Stimulated activated CD4-positive, alpha-beta T cell treated with anti-CD3 and anti-CD28 coated beads, TNF-alpha, amount 100 ng/mL, for 48 hours (primary cell): ENCODE data around the gene BCAR3.

ENCODE experiments used
- DNase-seq, 3 donors: peaks; one replicate each; pipeline ENCODE4 v3.0.0-alpha.2; 2020; ENCODE audit warnings: low read depth in 3 of 3

The BCAR3 gene

GRCh38 chr1:93616221-93616995, 65.2 kb downstream of the BCAR3 start:
- no peak for DNase-seq

- peak; percentile 48 to 65 (median 59) for DNase-seq
Observed at GRCh38 chr1:93615582-93616150, 66.0 kb downstream of the BCAR3 start.

GRCh38 chr1:93614986-93615581, 66.6 kb downstream of the BCAR3 start:
- peak in 2 of 3 donors; percentile 48 to 57 for DNase-seq

GRCh38 chr1:93614541-93614940, 67.1 kb downstream of the BCAR3 start:
- DNase-seq = no peak

GRCh38 chr1:93613898-93614297, 67.7 kb downstream of the BCAR3 start:
- no peak for DNase-seq

- DNase-seq = no peak
Observed at GRCh38 chr1:93612510-93612909, 69.1 kb downstream of the BCAR3 start.

GRCh38 chr1:93611668-93612067, 70.0 kb downstream of the BCAR3 start:
- DNase-seq = no peak

GRCh38 chr1:93609536-93609935, 72.1 kb downstream of the BCAR3 start:
- no peak for DNase-seq

- DNase-seq = no peak
Observed at GRCh38 chr1:93608187-93609109, 73.2 kb downstream of the BCAR3 start.

GRCh38 chr1:93607814-93608186, 73.8 kb downstream of the BCAR3 start:
- DNase-seq = peak; percentile 36 to 69 (median 56)

GRCh38 chr1:93605812-93606512, 75.7 kb downstream of the BCAR3 start:
- DNase-seq = no peak

- no peak for DNase-seq
Observed at GRCh38 chr1:93605026-93605568, 76.5 kb downstream of the BCAR3 start.

- DNase-seq = no peak
Observed at GRCh38 chr1:93604411-93604810, 77.2 kb downstream of the BCAR3 start.

- DNase-seq = no peak
Observed at GRCh38 chr1:93603601-93604000, 78.0 kb downstream of the BCAR3 start.

- DNase-seq = no peak
Observed at GRCh38 chr1:93603106-93603505, 78.5 kb downstream of the BCAR3 start.

- DNase-seq = no peak
Observed at GRCh38 chr1:93602101-93602500, 79.5 kb downstream of the BCAR3 start.

- no peak for DNase-seq
Observed at GRCh38 chr1:93601686-93602085, 80.0 kb downstream of the BCAR3 start.

GRCh38 chr1:93600663-93601062, 81.0 kb downstream of the BCAR3 start:
- DNase-seq = no peak

GRCh38 chr1:93599479-93599878, 82.2 kb downstream of the BCAR3 start:
- DNase-seq = no peak

- DNase-seq = no peak
Observed at GRCh38 chr1:93598861-93599439, 82.7 kb downstream of the BCAR3 start.

- DNase-seq = no peak
Observed at GRCh38 chr1:93598396-93598795, 83.2 kb downstream of the BCAR3 start.
